GM21367 (cell line): ENCODE data around the gene CHAF1B.
"Not testable (repeated sequence)": the region's sequence is repeated elsewhere in the genome, so short reads cannot be mapped to it uniquely, and the experiment has no call there.

Experiments used
- ATAC-seq: cut with Tn5 transposase; IDR thresholded peaks from one replicate; pipeline ENCODE4 v1.9.1; 2021; ENCODE audit not compliant: unreplicated experiment

Gene CHAF1B

GRCh38 chr21:36385233-36386030, at the start of gene CHAF1B:
Gene CHAF1B (plus strand): TSS chr21:36385392. CDS start chr21:36386137, 745 bp downstream.
- ATAC-seq, result peak; percentile 81

GRCh38 chr21:36337099-36337509, 48.1 kb upstream of the CHAF1B start:
- no peak for ATAC-seq

GRCh38 chr21:36338975-36339374, 46.2 kb upstream of the CHAF1B start:
- no peak for ATAC-seq

GRCh38 chr21:36342581-36342980, 42.6 kb upstream of the CHAF1B start:
- ATAC-seq, result not testable (repeated sequence)

GRCh38 chr21:36344931-36345330, 40.3 kb upstream of the CHAF1B start:
- no peak for ATAC-seq

- ATAC-seq, result no peak
These were observed 37.8 kb upstream of the CHAF1B start for GRCh38 chr21:36347278-36347961.

GRCh38 chr21:36347962-36348328, 37.2 kb upstream of the CHAF1B start:
- ATAC-seq, result no peak

GRCh38 chr21:36349315-36349714, 35.9 kb upstream of the CHAF1B start:
- no peak for ATAC-seq

- ATAC-seq, result no peak
These were observed 34.8 kb upstream of the CHAF1B start for GRCh38 chr21:36350282-36350910.

GRCh38 chr21:36354918-36355680, 30.1 kb upstream of the CHAF1B start:
- no peak for ATAC-seq

GRCh38 chr21:36355868-36356267, 29.3 kb upstream of the CHAF1B start:
- ATAC-seq, result no peak

- ATAC-seq, result no peak
These were observed 26.0 kb upstream of the CHAF1B start for GRCh38 chr21:36359185-36359584.

- no peak for ATAC-seq
These were observed 16.0 kb upstream of the CHAF1B start for GRCh38 chr21:36369064-36369685.

GRCh38 chr21:36375994-36376393, 9.2 kb upstream of the CHAF1B start:
- no peak for ATAC-seq

GRCh38 chr21:36377391-36377842, 7.8 kb upstream of the CHAF1B start:
- ATAC-seq, result no peak

- no peak for ATAC-seq
These were observed 5.9 kb upstream of the CHAF1B start for GRCh38 chr21:36379251-36379650.

- no peak for ATAC-seq
These were observed 3.2 kb upstream of the CHAF1B start for GRCh38 chr21:36381841-36382589.

GRCh38 chr21:36382722-36383121, 2.5 kb upstream of the CHAF1B start:
- ATAC-seq, result not testable (repeated sequence)

GRCh38 chr21:36384885-36385232, 333 bp upstream of the CHAF1B start:
- ATAC-seq, result no peak

- no peak for ATAC-seq
These were observed 945 bp downstream of the CHAF1B start for GRCh38 chr21:36386031-36386642.
